ENCODE data around the gene WDR18. TPM values are rescaled to one million over a fixed set of nuclear protein-coding genes. Genes with fewer than 3 reads are reported as not detected.

The WDR18 gene
- total RNA-seq, 1 donor from 2014 or later: 21.9 TPM

DNA sequence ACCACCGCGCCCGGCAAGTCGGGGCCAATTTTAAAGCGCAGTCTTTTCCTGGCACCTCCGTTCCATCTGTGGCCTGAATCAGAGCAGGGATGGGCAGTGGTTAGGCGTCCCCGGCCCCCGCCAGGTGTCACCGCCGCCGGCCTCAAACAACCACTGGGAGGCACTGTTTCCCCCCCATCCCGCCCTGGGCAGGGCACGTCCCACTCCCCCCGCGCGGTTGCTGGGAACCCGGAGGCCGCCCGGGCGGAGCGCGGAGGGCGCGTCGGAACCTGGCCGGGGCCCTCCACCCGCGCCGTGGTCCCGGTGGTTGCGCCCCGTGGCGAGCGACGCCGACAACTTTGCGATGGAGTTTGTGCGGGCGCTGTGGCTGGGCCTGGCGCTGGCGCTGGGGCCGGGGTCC lies 15.9 kb downstream of the WDR18 start, which contains the start of gene GRIN3B:
TSS of gene GRIN3B (plus strand) at position 325 of the 400 bp plus-strand sequence. CDS start at position 344, 19 bp downstream.
- peaks cover 23% of the 10 kb centered on the region for H3K4me1 ChIP-seq
- peak; percentile 83 for DNase-seq
- H3K9me3 ChIP-seq: no peaks in the 10 kb centered on the region
- no peaks in the 10 kb centered on the region for H3K36me3 ChIP-seq
- TF ChIP-seq, protein P1, sequence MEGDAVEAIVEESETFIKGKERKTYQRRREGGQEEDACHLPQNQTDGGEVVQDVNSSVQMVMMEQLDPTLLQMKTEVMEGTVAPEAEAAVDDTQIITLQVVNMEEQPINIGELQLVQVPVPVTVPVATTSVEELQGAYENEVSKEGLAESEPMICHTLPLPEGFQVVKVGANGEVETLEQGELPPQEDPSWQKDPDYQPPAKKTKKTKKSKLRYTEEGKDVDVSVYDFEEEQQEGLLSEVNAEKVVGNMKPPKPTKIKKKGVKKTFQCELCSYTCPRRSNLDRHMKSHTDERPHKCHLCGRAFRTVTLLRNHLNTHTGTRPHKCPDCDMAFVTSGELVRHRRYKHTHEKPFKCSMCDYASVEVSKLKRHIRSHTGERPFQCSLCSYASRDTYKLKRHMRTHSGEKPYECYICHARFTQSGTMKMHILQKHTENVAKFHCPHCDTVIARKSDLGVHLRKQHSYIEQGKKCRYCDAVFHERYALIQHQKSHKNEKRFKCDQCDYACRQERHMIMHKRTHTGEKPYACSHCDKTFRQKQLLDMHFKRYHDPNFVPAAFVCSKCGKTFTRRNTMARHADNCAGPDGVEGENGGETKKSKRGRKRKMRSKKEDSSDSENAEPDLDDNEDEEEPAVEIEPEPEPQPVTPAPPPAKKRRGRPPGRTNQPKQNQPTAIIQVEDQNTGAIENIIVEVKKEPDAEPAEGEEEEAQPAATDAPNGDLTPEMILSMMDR (IDR thresholded peaks at IDR 0.05): peak; percentile 48
- no peak within 1 kb of the TSS for H3K4me3 ChIP-seq
- H3K27ac ChIP-seq: no peak within 1 kb of the TSS
- intact Hi-C loops (cut with DNase I): no loop called here
- ATAC-seq: peak; percentile 52
- H3K27me3 ChIP-seq: peaks cover 75% of the 10 kb centered on the region

DNA sequence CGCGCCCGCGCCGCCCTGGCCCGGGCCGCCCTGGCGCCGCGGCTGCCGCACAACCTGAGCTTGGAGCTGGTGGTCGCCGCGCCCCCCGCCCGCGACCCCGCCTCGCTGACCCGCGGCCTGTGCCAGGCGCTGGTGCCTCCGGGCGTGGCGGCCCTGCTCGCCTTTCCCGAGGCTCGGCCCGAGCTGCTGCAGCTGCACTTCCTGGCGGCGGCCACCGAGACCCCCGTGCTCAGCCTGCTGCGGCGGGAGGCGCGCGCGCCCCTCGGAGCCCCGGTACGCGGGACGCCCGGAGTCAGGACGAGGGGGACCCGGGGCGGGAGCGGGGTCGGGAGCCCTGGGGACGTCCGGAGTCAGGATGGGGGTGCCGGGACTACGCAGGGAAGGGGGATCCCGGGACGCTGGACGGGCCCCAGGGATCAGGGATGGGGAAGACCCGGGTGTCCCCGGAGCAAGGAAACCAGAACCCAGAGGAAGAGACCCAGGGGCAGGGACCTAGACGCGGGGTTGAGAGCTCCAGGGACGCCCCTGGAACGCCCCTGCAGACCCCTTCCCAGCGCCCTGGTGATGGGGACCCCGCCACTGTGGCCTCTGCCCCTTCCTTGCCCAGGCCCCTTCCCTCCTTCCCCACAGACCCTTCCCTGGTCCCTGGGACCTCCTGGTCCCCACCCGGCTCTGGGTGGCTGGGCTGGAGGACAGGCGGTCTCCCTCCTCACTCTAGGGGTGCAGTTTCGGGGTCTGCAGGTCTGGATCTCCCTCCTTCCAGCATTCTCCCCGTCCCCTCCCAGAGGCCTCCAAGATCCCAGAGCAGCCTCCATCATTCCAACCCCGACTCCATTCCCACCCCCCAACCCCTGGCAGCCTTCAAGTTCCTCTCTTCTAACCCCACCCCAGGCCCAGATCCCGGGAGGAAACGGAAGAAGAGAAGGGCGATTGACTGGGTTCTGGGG lies 16.7 kb downstream of the WDR18 start:
- TF ChIP-seq, protein P1 (IDR thresholded peaks at IDR 0.05): no peak

DNA sequence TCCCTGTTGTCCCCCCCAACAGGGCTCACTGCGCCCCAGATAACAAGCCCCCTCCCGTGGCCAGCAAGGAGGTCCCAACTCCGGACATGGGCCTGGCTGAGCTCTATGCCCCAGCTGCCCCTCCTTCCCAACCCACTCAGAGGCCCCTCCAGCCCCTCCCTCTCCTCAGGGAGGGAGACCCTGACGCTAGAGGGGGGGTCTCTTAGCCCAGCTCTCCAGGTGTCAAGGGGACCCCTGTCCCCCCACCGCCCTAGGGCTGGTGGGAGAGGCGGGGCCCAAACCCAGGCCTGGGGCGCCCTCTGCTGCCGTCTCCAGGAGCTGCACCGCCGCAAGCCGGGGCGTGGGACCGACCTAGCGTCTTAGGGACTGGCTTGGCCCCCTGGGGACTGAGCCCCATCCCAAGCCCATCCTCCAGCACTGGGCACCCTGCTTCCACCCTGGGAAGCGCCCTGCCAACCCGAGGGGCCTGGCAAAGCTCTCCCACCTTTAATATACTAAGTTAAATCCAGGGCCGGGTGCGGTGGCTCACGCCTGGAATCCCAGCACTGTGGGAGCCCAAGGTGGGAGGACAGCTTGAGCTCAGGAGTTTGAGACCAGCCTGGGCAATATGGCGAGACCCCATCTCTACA lies 17.5 kb downstream of the WDR18 start:
- Histone ChIP-seq H3K27ac (no peak overlapping the region), H3K4me1 (peaks cover 12% of the 10 kb centered on the region), H3K27me3 (peaks cover 59% of the 10 kb centered on the region), H3K9me3 (no peaks in the 10 kb centered on the region), H3K4me3 (no peak overlapping the region), H3K36me3 (no peaks in the 10 kb centered on the region)
- peak; percentile 84 for DNase-seq
- TF ChIP-seq, protein P1 (IDR thresholded peaks at IDR 0.05): peak; percentile 95
- intact Hi-C loops (cut with DNase I): no loop called here
- peak; percentile 83 for ATAC-seq

More for the DNA sequence above, 16.7 kb downstream of the WDR18 start:
- Histone ChIP-seq H3K4me1 (peaks cover 20% of the 10 kb centered on the region), H3K4me3 (no peak overlapping the region), H3K27me3 (peaks cover 67% of the 10 kb centered on the region), H3K9me3 (no peaks in the 10 kb centered on the region), H3K27ac (no peak overlapping the region), H3K36me3 (no peaks in the 10 kb centered on the region)
- DNase-seq (no peak), ATAC-seq (no peak)
- intact Hi-C loops (cut with DNase I): no loop called here

- Histone ChIP-seq H3K4me3 (no peak overlapping the region), H3K4me1 (peaks cover 10% of the 10 kb centered on the region), H3K27me3 (peaks cover 51% of the 10 kb centered on the region), H3K36me3 (no peaks in the 10 kb centered on the region), H3K27ac (no peak overlapping the region), H3K9me3 (no peaks in the 10 kb centered on the region)
- intact Hi-C loops (cut with DNase I): no loop called here
- no peak for DNase-seq
- TF ChIP-seq, protein P1 (IDR thresholded peaks at IDR 0.05): no peak
- ATAC-seq: no peak
Observed at GRCh38 chr19:1002600-1002999, 18.5 kb downstream of the WDR18 start.

GRCh38 chr19:1003283-1003682 lies 19.1 kb downstream of the WDR18 start:
- Histone ChIP-seq H3K9me3 (no peaks in the 10 kb centered on the region), H3K4me3 (no peak overlapping the region), H3K36me3 (no peaks in the 10 kb centered on the region), H3K27ac (no peak overlapping the region), H3K4me1 (peaks cover 10% of the 10 kb centered on the region), H3K27me3 (peaks cover 44% of the 10 kb centered on the region)
- DNase-seq: no peak
- ATAC-seq: no peak
- TF ChIP-seq, protein P1 (IDR thresholded peaks at IDR 0.05): no peak
- intact Hi-C loops (cut with DNase I): no loop called here
